H9 (cell line): ENCODE measurements around the gene DCLK2. TPM values are rescaled to one million over a fixed set of nuclear protein-coding genes. Genes with fewer than 3 reads are reported as not detected.

Experiments
- DNase-seq: peaks from one replicate; pipeline ENCODE4 v3.0.0-alpha.2; 2017
- H2AFZ ChIP-seq: one replicate; pipeline ENCODE4 v1.6.1; 2013; ENCODE audit warnings: mild to moderate bottlenecking, low read length, control low read depth, moderate library complexity
- H2AK5ac ChIP-seq: 2 replicates; pipeline ENCODE4 v1.6.1; 2013; ENCODE audit warnings: low read length, control low read depth, mixed read lengths; ENCODE audit not compliant: insufficient read length
- H2BK120ac ChIP-seq: one replicate; pipeline ENCODE4 v1.6.1; 2013; ENCODE audit warnings: low read depth, mild to moderate bottlenecking, low read length, control low read depth, inconsistent platforms; ENCODE audit not compliant: poor library complexity, severe bottlenecking
- H2BK12ac ChIP-seq: 2 replicates; pipeline ENCODE4 v1.6.1; 2013; ENCODE audit warnings: low read length, control low read depth, mixed read lengths, low read depth; ENCODE audit not compliant: insufficient read length
- H2BK15ac ChIP-seq: 2 replicates; pipeline ENCODE4 v1.6.1; 2013; ENCODE audit warnings: low read depth, low read length, control low read depth
- H2BK20ac ChIP-seq: one replicate; pipeline ENCODE4 v1.6.1; 2013; ENCODE audit warnings: low read depth, mild to moderate bottlenecking, low read length, control low read depth, inconsistent platforms; ENCODE audit not compliant: poor library complexity, severe bottlenecking
- H2BK5ac ChIP-seq: 2 replicates; pipeline ENCODE4 v1.6.1; 2013; ENCODE audit warnings: low read length, control low read depth, mixed read lengths; ENCODE audit not compliant: insufficient read length
- H3K14ac ChIP-seq: 2 replicates; pipeline ENCODE4 v1.6.1; 2013; ENCODE audit warnings: low read length, control low read depth; ENCODE audit not compliant: insufficient read depth
- H3K18ac ChIP-seq: 2 replicates; pipeline ENCODE4 v1.6.1; 2013; ENCODE audit warnings: low read depth, mild to moderate bottlenecking, mixed read lengths, low read length, control low read depth; ENCODE audit not compliant: insufficient read length
- H3K23ac ChIP-seq: 2 replicates; pipeline ENCODE4 v1.6.1; 2013; ENCODE audit warnings: low read length, control low read depth, mixed read lengths, low read depth; ENCODE audit not compliant: insufficient read length
- H3K23me2 ChIP-seq: 2 replicates; pipeline ENCODE4 v1.6.1; 2013; ENCODE audit warnings: low read depth, mild to moderate bottlenecking, mixed read lengths, low read length, control low read depth; ENCODE audit not compliant: insufficient read length, poor library complexity, severe bottlenecking
- H3K27ac ChIP-seq: 2 replicates; pipeline ENCODE4 v1.5.1; 2013; ENCODE audit warnings: low read length, control low read depth, mixed read lengths, low read depth; ENCODE audit not compliant: insufficient read length
- H3K27me3 ChIP-seq: 2 replicates; pipeline ENCODE4 v1.6.1; 2013; ENCODE audit warnings: low read length, control low read depth, inconsistent platforms; ENCODE audit not compliant: insufficient read depth
- H3K4ac ChIP-seq: 2 replicates; pipeline ENCODE4 v1.6.1; 2013; ENCODE audit warnings: low read depth, mild to moderate bottlenecking, control low read depth, inconsistent platforms, low read length, moderate library complexity
- H3K4me1 ChIP-seq: 2 replicates; pipeline ENCODE4 v1.6.1; 2013; ENCODE audit warnings: low read length, control low read depth, inconsistent platforms; ENCODE audit not compliant: insufficient read depth
- H3K4me2 ChIP-seq: 2 replicates; pipeline ENCODE4 v1.6.1; 2013; ENCODE audit warnings: low read length, control low read depth, mixed read lengths; ENCODE audit not compliant: insufficient read length, insufficient read depth
- H3K56ac ChIP-seq: 2 replicates; pipeline ENCODE4 v1.6.1; 2013; ENCODE audit warnings: low read depth, mild to moderate bottlenecking, mixed read lengths, low read length, control low read depth; ENCODE audit not compliant: insufficient read length
- H3K79me1 ChIP-seq: 2 replicates; pipeline ENCODE4 v1.6.1; 2013; ENCODE audit warnings: low read depth, mild to moderate bottlenecking, moderate library complexity, low read length, control low read depth, inconsistent platforms; ENCODE audit not compliant: insufficient read depth, poor library complexity, severe bottlenecking
- H3K79me2 ChIP-seq: 2 replicates; pipeline ENCODE4 v1.6.1; 2013; ENCODE audit warnings: low read length, control low read depth, inconsistent platforms; ENCODE audit not compliant: insufficient read depth
- H3K9ac ChIP-seq: 2 replicates; pipeline ENCODE4 v1.6.1; 2013; ENCODE audit warnings: low read length, control low read depth, mixed read lengths; ENCODE audit not compliant: insufficient read length; ENCODE audit errors: extremely low read depth
- H3K9me3 ChIP-seq: one replicate; pipeline ENCODE4 v1.6.1; 2013; ENCODE audit warnings: low read depth, low read length, inconsistent platforms; ENCODE audit not compliant: control insufficient read depth
- H3T11ph ChIP-seq: one replicate; pipeline ENCODE4 v1.6.1; 2013; ENCODE audit warnings: mild to moderate bottlenecking, low read length, control low read depth, inconsistent platforms
- H4K20me1 ChIP-seq: one replicate; pipeline ENCODE4 v1.6.1; 2013; ENCODE audit not compliant: control insufficient read depth, insufficient read length, insufficient read depth
- H4K5ac ChIP-seq: 2 replicates; pipeline ENCODE4 v1.6.1; 2013; ENCODE audit warnings: low read depth, mild to moderate bottlenecking, mixed read lengths, low read length, control low read depth; ENCODE audit not compliant: insufficient read length
- H4K8ac ChIP-seq: replicated peaks from 2 replicates; pipeline ENCODE4 v1.6.1; 2013; ENCODE audit warnings: low read length, control low read depth, mixed read lengths, low read depth; ENCODE audit not compliant: insufficient read length
- H4K91ac ChIP-seq: 2 replicates; pipeline ENCODE4 v1.6.1; 2013; ENCODE audit warnings: low read depth, mild to moderate bottlenecking, moderate library complexity, mixed read lengths, low read length, control low read depth; ENCODE audit not compliant: insufficient read length
- H3K27ac Mint-ChIP-seq, 3 experiments: 2 replicates in 2 of 3; 3 replicates in 1 of 3; pipeline ENCODE4 v1.8.0; 2020 to 2021; ENCODE audit warnings: mixed read lengths in 3 of 3, mild to moderate bottlenecking in 1 of 3, moderate library complexity in 1 of 3
- H3K27me3 Mint-ChIP-seq: 2 replicates; pipeline ENCODE4 v1.8.0; 2021; ENCODE audit warnings: low read depth, mild to moderate bottlenecking, moderate library complexity, mixed read lengths
- H3K36me3 Mint-ChIP-seq, 3 experiments: 2 replicates in 2 of 3; 3 replicates in 1 of 3; pipeline ENCODE4 v1.8.0; 2020 to 2021; ENCODE audit warnings: low read depth in 3 of 3, mixed read lengths in 3 of 3; ENCODE audit not compliant: insufficient read depth in 1 of 3
- H3K4me1 Mint-ChIP-seq, 2 experiments: 2 replicates each; pipeline ENCODE4 v1.8.0; 2020; ENCODE audit warnings: mixed read lengths in 2 of 2
- H3K4me3 Mint-ChIP-seq, 2 experiments: 2 replicates in 1 of 2; 3 replicates in 1 of 2; pipeline ENCODE4 v1.8.0; 2020 to 2021; ENCODE audit warnings: mild to moderate bottlenecking in 2 of 2, mixed read lengths in 2 of 2, moderate library complexity in 1 of 2
- H3K9me3 Mint-ChIP-seq, 2 experiments: 2 replicates in 1 of 2; 3 replicates in 1 of 2; pipeline ENCODE4 v1.8.0; 2020; ENCODE audit warnings: mild to moderate bottlenecking in 2 of 2, mixed read lengths in 2 of 2, moderate library complexity in 1 of 2
- WGBS: extraction: QIAGEN DNeasy Blood & Tissue Kit; methylation state at CpG from one replicate; pipeline ENCODE4 v1.1.7; 2013; ENCODE audit warnings: missing lambda C conversion rate, low lambda C conversion rate, mixed read lengths; ENCODE audit not compliant: insufficient read length; ENCODE audit errors: extremely low coverage; 5-methylcytosine and 5-hydroxymethylcytosine counted together
- total RNA-seq: library from RNA; stranded (reverse); gene quantifications from 2 replicates; pipeline ENCODE4 v1.2.1, GENCODE V29; 2021
- TF ChIP-seq, protein P1 (sequence below): fragments of 200-600 bp; sonication (generic); conservative IDR thresholded peaks from 3 replicates; pipeline ENCODE4 v1.8.0; 2021; ENCODE audit warnings: antibody characterized with exemption, mild to moderate bottlenecking

Gene DCLK2
- total RNA-seq, 1 experiment from 2014 or later: 0.33 TPM

DNA sequence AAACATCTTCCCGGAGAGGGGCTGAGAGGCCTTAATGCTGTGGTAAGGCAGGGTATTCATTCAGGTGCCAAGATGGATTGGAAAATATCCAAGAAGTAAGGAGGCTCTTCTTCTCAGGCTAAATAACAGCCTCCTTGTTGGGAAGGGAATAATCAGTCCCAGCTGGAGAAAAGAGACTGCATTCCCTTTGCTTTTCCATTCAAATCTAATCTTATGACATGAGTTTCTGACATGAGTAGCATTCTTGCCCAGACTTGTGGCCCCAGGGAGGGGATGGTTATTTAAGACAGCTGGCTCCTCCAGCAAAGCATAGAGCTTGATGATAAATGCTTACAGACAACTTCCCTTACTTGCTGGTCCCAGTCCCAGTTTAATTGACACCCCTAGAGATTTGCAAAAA lies 98.3 kb downstream of the DCLK2 start:
- no peak for DNase-seq
- Mint-ChIP-seq H3K27ac (no peak overlapping the region), H3K9me3 (no peaks in the 10 kb centered on the region), H3K4me1 (no peaks in the 10 kb centered on the region), H3K27me3 (no peaks in the 10 kb centered on the region), H3K4me3 (no peak overlapping the region), H3K36me3 (no peaks in the 10 kb centered on the region)
- no peak overlapping the region for H2BK120ac ChIP-seq
- no peak overlapping the region for H4K8ac ChIP-seq
- TF ChIP-seq, protein P1, sequence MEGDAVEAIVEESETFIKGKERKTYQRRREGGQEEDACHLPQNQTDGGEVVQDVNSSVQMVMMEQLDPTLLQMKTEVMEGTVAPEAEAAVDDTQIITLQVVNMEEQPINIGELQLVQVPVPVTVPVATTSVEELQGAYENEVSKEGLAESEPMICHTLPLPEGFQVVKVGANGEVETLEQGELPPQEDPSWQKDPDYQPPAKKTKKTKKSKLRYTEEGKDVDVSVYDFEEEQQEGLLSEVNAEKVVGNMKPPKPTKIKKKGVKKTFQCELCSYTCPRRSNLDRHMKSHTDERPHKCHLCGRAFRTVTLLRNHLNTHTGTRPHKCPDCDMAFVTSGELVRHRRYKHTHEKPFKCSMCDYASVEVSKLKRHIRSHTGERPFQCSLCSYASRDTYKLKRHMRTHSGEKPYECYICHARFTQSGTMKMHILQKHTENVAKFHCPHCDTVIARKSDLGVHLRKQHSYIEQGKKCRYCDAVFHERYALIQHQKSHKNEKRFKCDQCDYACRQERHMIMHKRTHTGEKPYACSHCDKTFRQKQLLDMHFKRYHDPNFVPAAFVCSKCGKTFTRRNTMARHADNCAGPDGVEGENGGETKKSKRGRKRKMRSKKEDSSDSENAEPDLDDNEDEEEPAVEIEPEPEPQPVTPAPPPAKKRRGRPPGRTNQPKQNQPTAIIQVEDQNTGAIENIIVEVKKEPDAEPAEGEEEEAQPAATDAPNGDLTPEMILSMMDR: no peak
- H3K9me3 ChIP-seq: no peaks in the 10 kb centered on the region
- H2AFZ ChIP-seq: no peak overlapping the region
- no peak overlapping the region for H2AK5ac ChIP-seq
- H4K20me1 ChIP-seq: no peaks in the 10 kb centered on the region
- H3K23me2 ChIP-seq: no peaks in the 10 kb centered on the region
- no peak overlapping the region for H2BK12ac ChIP-seq
- no peak overlapping the region for H2BK15ac ChIP-seq
- H3K4me1 ChIP-seq: no peaks in the 10 kb centered on the region; the same call in 1 of the 2 replicates
- H3T11ph ChIP-seq: no peak overlapping the region
- H3K56ac ChIP-seq: no peak overlapping the region
- H3K27me3 ChIP-seq: no peaks in the 10 kb centered on the region
- no peak overlapping the region for H3K4me2 ChIP-seq
- H4K5ac ChIP-seq: no peak overlapping the region
- no peaks in the 10 kb centered on the region for H3K79me2 ChIP-seq
- H3K9ac ChIP-seq: no peak overlapping the region
- no peak overlapping the region for H3K18ac ChIP-seq
- H4K91ac ChIP-seq: no peak overlapping the region
- no peak overlapping the region for H3K27ac ChIP-seq
- no peak overlapping the region for H2BK20ac ChIP-seq
- no peak overlapping the region for H3K23ac ChIP-seq
- no peak overlapping the region for H3K14ac ChIP-seq
- no peaks in the 10 kb centered on the region for H3K79me1 ChIP-seq
- no peak overlapping the region for H2BK5ac ChIP-seq
- WGBS: no CpG with 5 or more reads among the region's 1 CpG
- no peak overlapping the region for H3K4ac ChIP-seq
